HEK293 (cell line): Measurements from ENCODE around the gene PARP1.
A peak's percentile ranks its signal among the peaks of the same experiment; 100 is the strongest.

Experiments
- CTCF ChIA-PET: fragments of 350-600 bp; formaldehyde crosslinking; extraction: SDS; loops from one replicate; lab custom pipeline; 2021; ENCODE audit warnings: antibody characterized with exemption; lab: Yijun Ruan, JAX
- POLR2A ChIA-PET: fragments of 300-600 bp; formaldehyde crosslinking; extraction: SDS; loops from one replicate; lab custom pipeline; 2020; ENCODE audit warnings: antibody characterized with exemption, inconsistent platforms; lab: Yijun Ruan, JAX
- H3K27ac ChIP-seq: fragments of 200-500 bp; sonication (Bioruptor generic); 2 replicates; pipeline ENCODE4 v1.5.1; 2014; ENCODE audit warnings: low read depth, low read length, control low read depth, inconsistent platforms; ENCODE audit errors: extremely low read depth
- H3K36me3 ChIP-seq, 2 experiments: fragments of 200-500 bp in 1 of 2; sonication (Bioruptor generic) in 1 of 2; 1 replicate in 1 of 2; 2 replicates in 1 of 2; pipeline ENCODE4 v1.5.1; 2014 to 2017; ENCODE audit warnings: inconsistent platforms in 2 of 2, low read length in 2 of 2; ENCODE audit not compliant: control insufficient read depth in 2 of 2, insufficient read depth in 1 of 2
- H3K4me1 ChIP-seq: fragments of 200-500 bp; sonication (Bioruptor generic); 2 replicates; pipeline ENCODE4 v1.5.1; 2014; ENCODE audit warnings: mild to moderate bottlenecking, low read length, inconsistent platforms; ENCODE audit not compliant: control insufficient read depth, insufficient read depth
- H3K4me3 ChIP-seq: 2 replicates; pipeline ENCODE4 v1.5.1; 2011; ENCODE audit warnings: low read depth, mild to moderate bottlenecking, control low read depth, low read length, moderate library complexity
- H3K9me3 ChIP-seq: fragments of 200-500 bp; sonication (Bioruptor generic); 2 replicates; pipeline ENCODE4 v1.5.1; 2014; ENCODE audit warnings: low read depth, low read length, inconsistent platforms; ENCODE audit not compliant: control insufficient read depth, insufficient read depth
- BCL11B ChIP-seq: fragments of 450-650 bp; formaldehyde crosslinking; IDR thresholded peaks from 2 replicates; pipeline ENCODE4 v1.5.1; 2016; ENCODE audit warnings: low read depth, missing biosample characterization, missing genetic modification characterization
- CTCF ChIP-seq: fragments of 450-650 bp; formaldehyde crosslinking; IDR thresholded peaks from 2 replicates; pipeline ENCODE4 v1.5.1; 2016; ENCODE audit warnings: missing biosample characterization, missing genetic modification characterization
- GLIS1 ChIP-seq: fragments of 450-650 bp; formaldehyde crosslinking; IDR thresholded peaks from 2 replicates; pipeline ENCODE4 v1.5.1; 2016; ENCODE audit warnings: missing biosample characterization, missing genetic modification characterization
- GLIS2 ChIP-seq: fragments of 450-650 bp; formaldehyde crosslinking; IDR thresholded peaks from 2 replicates; pipeline ENCODE4 v1.5.1; 2016; ENCODE audit warnings: missing biosample characterization, missing genetic modification characterization
- IKZF3 ChIP-seq: fragments of 450-650 bp; IDR thresholded peaks from 2 replicates; pipeline ENCODE4 v1.5.0; 2018; ENCODE audit warnings: missing biosample characterization, mild to moderate bottlenecking, missing genetic modification characterization, moderate library complexity
- KLF16 ChIP-seq: fragments of 450-650 bp; formaldehyde crosslinking; IDR thresholded peaks from 2 replicates; pipeline ENCODE4 v1.5.1; 2017; ENCODE audit warnings: missing biosample characterization, missing genetic modification characterization
- MZF1 ChIP-seq: fragments of 450-650 bp; formaldehyde crosslinking; IDR thresholded peaks from 2 replicates; pipeline ENCODE4 v1.5.1; 2017; ENCODE audit warnings: missing biosample characterization, missing genetic modification characterization, borderline replicate concordance
- REPIN1 ChIP-seq: fragments of 450-650 bp; formaldehyde crosslinking; IDR thresholded peaks from 2 replicates; pipeline ENCODE4 v1.5.1; 2017; ENCODE audit warnings: missing biosample characterization, missing genetic modification characterization, low read depth
- YY2 ChIP-seq: fragments of 450-650 bp; formaldehyde crosslinking; IDR thresholded peaks from 2 replicates; pipeline ENCODE4 v1.5.1; 2016; ENCODE audit warnings: missing biosample characterization, missing genetic modification characterization
- ZBTB20 ChIP-seq: fragments of 450-650 bp; formaldehyde crosslinking; IDR thresholded peaks from 2 replicates; pipeline ENCODE4 v1.5.1; 2016; ENCODE audit warnings: missing biosample characterization, missing genetic modification characterization
- ZFP3 ChIP-seq: fragments of 450-650 bp; formaldehyde crosslinking; IDR thresholded peaks from 2 replicates; pipeline ENCODE4 v1.5.1; 2016; ENCODE audit warnings: low read depth, missing biosample characterization, missing genetic modification characterization
- ZFP37 ChIP-seq: fragments of 450-650 bp; formaldehyde crosslinking; IDR thresholded peaks from 2 replicates; pipeline ENCODE4 v1.5.1; 2016; ENCODE audit warnings: missing biosample characterization, missing genetic modification characterization
- ZFP69B ChIP-seq: fragments of 450-650 bp; formaldehyde crosslinking; IDR thresholded peaks from 2 replicates; pipeline ENCODE4 v1.5.1; 2016; ENCODE audit warnings: missing biosample characterization, missing genetic modification characterization
- ZNF132 ChIP-seq: fragments of 450-650 bp; formaldehyde crosslinking; IDR thresholded peaks from 2 replicates; pipeline ENCODE4 v1.5.1; 2017; ENCODE audit warnings: missing biosample characterization, missing genetic modification characterization, borderline replicate concordance
- ZNF140 ChIP-seq: fragments of 450-650 bp; formaldehyde crosslinking; IDR thresholded peaks from 2 replicates; pipeline ENCODE4 v1.5.1; 2016; ENCODE audit warnings: missing biosample characterization, missing genetic modification characterization
- ZNF184 ChIP-seq: fragments of 450-650 bp; IDR thresholded peaks from 2 replicates; pipeline ENCODE4 v1.5.1; 2018; ENCODE audit warnings: missing biosample characterization, mild to moderate bottlenecking, missing genetic modification characterization
- ZNF239 ChIP-seq: fragments of 450-650 bp; formaldehyde crosslinking; IDR thresholded peaks from 2 replicates; pipeline ENCODE4 v1.5.1; 2016; ENCODE audit warnings: missing biosample characterization, missing genetic modification characterization
- ZNF302 ChIP-seq: fragments of 450-650 bp; formaldehyde crosslinking; IDR thresholded peaks from 2 replicates; pipeline ENCODE4 v1.5.1; 2016; ENCODE audit warnings: missing biosample characterization, missing genetic modification characterization, low read depth
- ZNF362 ChIP-seq: fragments of 450-650 bp; formaldehyde crosslinking; IDR thresholded peaks from 2 replicates; pipeline ENCODE4 v1.5.1; 2016; ENCODE audit warnings: missing biosample characterization, missing genetic modification characterization
- ZNF416 ChIP-seq: fragments of 450-650 bp; formaldehyde crosslinking; IDR thresholded peaks from 2 replicates; pipeline ENCODE4 v1.5.1; 2016; ENCODE audit warnings: missing biosample characterization, missing genetic modification characterization
- ZNF521 ChIP-seq: fragments of 450-650 bp; formaldehyde crosslinking; IDR thresholded peaks from 2 replicates; pipeline ENCODE4 v1.5.1; 2017; ENCODE audit warnings: missing biosample characterization, mild to moderate bottlenecking, missing genetic modification characterization
- ZNF558 ChIP-seq: fragments of 450-650 bp; formaldehyde crosslinking; IDR thresholded peaks from 2 replicates; pipeline ENCODE4 v1.5.1; 2016; ENCODE audit warnings: missing biosample characterization, missing genetic modification characterization
- ZNF600 ChIP-seq: fragments of 450-650 bp; formaldehyde crosslinking; IDR thresholded peaks from 2 replicates; pipeline ENCODE4 v1.5.1; 2016; ENCODE audit warnings: missing biosample characterization, missing genetic modification characterization
- ZNF654 ChIP-seq: fragments of 450-650 bp; formaldehyde crosslinking; IDR thresholded peaks from 2 replicates; pipeline ENCODE4 v1.5.1; 2016; ENCODE audit warnings: low read depth, missing biosample characterization, missing genetic modification characterization
- ZNF658 ChIP-seq: fragments of 450-650 bp; formaldehyde crosslinking; IDR thresholded peaks from 2 replicates; pipeline ENCODE4; 2016; ENCODE audit warnings: missing biosample characterization, missing genetic modification characterization
- ZNF692 ChIP-seq: fragments of 450-650 bp; formaldehyde crosslinking; IDR thresholded peaks from 2 replicates; pipeline ENCODE4 v1.5.1; 2016; ENCODE audit warnings: missing biosample characterization, missing genetic modification characterization
- ZNF785 ChIP-seq: fragments of 450-650 bp; formaldehyde crosslinking; IDR thresholded peaks from 2 replicates; pipeline ENCODE4 v1.5.1; 2016; ENCODE audit warnings: missing biosample characterization, missing genetic modification characterization
- TF ChIP-seq, protein P1 (sequence below): fragments of 450-650 bp; formaldehyde crosslinking; IDR thresholded peaks from 2 replicates; pipeline ENCODE4 v1.5.1; 2016; ENCODE audit warnings: missing biosample characterization, missing genetic modification characterization

Gene PARP1

DNA sequence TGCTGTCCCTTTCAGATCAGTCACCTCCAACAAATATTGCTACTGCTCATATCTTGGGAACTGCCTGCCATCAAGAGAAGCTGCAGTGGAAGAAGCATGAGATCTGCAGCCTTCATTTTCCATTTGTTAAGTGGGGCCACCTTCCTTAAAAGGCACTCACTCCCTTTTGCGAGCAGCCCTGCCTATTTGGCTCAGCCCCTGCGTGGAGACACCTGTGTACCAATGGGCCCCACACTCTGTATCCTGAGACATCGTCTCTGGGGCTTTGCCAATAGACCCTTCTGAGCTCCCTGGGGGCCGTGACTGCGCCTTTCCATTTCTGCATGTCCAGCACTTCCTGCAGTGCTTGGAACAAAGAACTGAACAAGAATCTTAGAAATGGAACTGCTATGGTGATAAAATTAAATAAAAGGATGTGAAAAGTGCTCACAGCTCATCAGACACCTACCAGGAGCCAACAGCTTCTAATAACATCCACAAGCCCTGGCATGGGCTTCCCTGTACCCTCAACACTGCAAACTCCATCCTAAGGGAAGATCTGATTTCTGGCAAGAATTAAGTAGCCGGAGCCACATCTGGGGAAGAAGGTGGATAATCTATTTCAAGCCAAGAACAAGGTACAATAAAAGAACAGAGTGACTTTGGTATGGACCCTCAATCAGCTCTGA, 36.7 kb downstream of the PARP1 start:
- no peaks in the 10 kb centered on the region for H3K4me1 ChIP-seq
- POLR2A ChIA-PET, result no interaction called here
- no peaks in the 10 kb centered on the region for H3K9me3 ChIP-seq
- H3K36me3 ChIP-seq, result peaks cover 75 to 100% of the 10 kb centered on the region in 2 experiments
- TF ChIP-seq ZFP69B, result peak; percentile 62; the same call in 1 of the 2 replicates
- TF ChIP-seq ZNF658, result no peak
- no peak for TF ChIP-seq KLF16 (tag by site-specific recombination)
- TF ChIP-seq ZNF692 (tag by site-specific recombination), result peak; percentile 45; the same call in 1 of the 2 replicates
- TF ChIP-seq ZNF140 (tag by site-specific recombination), result no peak
- no peak for TF ChIP-seq YY2 (tag by site-specific recombination)
- no peak for TF ChIP-seq ZNF558 (tag by site-specific recombination)
- TF ChIP-seq ZBTB20 (tag by site-specific recombination), result peak; percentile 69; the same call in 1 of the 2 replicates
- TF ChIP-seq BCL11B (tag by site-specific recombination), result no peak
- no peak for TF ChIP-seq ZNF416 (tag by site-specific recombination)
- H3K27ac ChIP-seq, result no peak overlapping the region
- CTCF ChIA-PET, result interaction anchor here (0.5 to 1.3 kb wide), 2 partner anchors 35 to 246 kb away, joined by 3 to 6 read pairs; no protein-coding TSS in a partner anchor
- no peak overlapping the region for H3K4me3 ChIP-seq

DNA sequence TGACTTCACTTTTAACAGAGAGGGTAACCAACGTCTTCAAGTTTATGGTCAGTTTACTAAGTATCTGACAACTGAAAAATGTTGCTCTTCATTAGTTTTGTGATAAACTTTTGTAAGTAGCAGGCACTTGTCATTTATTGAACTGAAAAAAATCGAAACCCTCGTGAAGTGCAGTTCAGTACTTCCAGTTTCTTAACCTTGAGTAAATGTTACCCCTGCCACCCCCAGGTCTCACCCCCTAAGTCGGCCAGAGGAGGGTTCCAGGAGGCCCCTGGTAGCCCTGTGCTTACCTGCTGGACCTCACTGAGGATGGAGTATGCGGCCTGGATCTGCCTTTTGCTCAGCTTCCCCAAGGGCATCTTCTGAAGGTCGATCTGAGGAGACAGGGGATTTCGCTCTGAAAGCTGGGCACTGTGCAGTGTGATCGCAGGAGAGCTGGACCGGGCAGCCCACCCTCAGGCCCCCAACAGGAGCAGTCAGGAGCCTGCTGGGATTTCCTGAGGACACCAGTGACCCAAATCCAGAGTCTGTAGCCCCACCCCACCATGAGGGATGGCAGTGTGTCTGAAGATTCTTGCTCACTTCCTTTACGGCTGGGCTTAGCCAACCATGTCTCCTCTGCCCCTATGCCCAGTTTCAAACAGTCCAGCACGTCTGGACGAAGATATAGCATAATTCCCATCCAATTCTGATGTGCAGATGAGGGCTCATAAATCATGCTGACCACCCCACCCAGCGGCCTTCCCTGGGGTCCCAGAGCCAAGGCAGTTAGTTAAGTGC, 37.6 kb downstream of the PARP1 start:
- Histone ChIP-seq H3K9me3 (no peaks in the 10 kb centered on the region), H3K27ac (no peak overlapping the region), H3K4me3 (no peak overlapping the region), H3K36me3 (peaks cover 75 to 100% of the 10 kb centered on the region in 2 experiments), H3K4me1 (no peaks in the 10 kb centered on the region)
- ChIA-PET CTCF (interaction anchor here (1.3 kb wide), 1 partner anchor 245 kb away, joined by 6 read pairs; no protein-coding TSS in a partner anchor), POLR2A (no interaction called here)
- TF ChIP-seq MZF1 (tag by site-specific recombination) (no peak), ZNF600 (tag by site-specific recombination) (no peak), ZNF239 (no peak), ZFP37 (tag by site-specific recombination) (no peak), ZNF785 (tag by site-specific recombination) (no peak), IKZF3 (tag by site-specific recombination) (no peak), CTCF (tag by site-specific recombination) (no peak), ZNF132 (no peak), ZNF362 (tag by site-specific recombination) (no peak), REPIN1 (tag by site-specific recombination) (no peak), ZNF302 (no peak), ZNF521 (tag by site-specific recombination) (no peak), GLIS2 (no peak), ZNF654 (no peak), ZNF184 (tag by site-specific recombination) (no peak), GLIS1 (tag by site-specific recombination) (no peak), ZFP3 (tag by site-specific recombination) (no peak)
- TF ChIP-seq, protein P1, sequence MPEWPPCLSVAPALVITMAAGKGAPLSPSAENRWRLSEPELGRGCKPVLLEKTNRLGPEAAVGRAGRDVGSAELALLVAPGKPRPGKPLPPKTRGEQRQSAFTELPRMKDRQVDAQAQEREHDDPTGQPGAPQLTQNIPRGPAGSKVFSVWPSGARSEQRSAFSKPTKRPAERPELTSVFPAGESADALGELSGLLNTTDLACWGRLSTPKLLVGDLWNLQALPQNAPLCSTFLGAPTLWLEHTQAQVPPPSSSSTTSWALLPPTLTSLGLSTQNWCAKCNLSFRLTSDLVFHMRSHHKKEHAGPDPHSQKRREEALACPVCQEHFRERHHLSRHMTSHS (tag by site-specific recombination), result no peak
